ENCODE data around the gene NOL12.

GRCh38 chr22:37742376-37743171, 56.4 kb downstream of the NOL12 start:
- TF ChIP-seq, protein P1, sequence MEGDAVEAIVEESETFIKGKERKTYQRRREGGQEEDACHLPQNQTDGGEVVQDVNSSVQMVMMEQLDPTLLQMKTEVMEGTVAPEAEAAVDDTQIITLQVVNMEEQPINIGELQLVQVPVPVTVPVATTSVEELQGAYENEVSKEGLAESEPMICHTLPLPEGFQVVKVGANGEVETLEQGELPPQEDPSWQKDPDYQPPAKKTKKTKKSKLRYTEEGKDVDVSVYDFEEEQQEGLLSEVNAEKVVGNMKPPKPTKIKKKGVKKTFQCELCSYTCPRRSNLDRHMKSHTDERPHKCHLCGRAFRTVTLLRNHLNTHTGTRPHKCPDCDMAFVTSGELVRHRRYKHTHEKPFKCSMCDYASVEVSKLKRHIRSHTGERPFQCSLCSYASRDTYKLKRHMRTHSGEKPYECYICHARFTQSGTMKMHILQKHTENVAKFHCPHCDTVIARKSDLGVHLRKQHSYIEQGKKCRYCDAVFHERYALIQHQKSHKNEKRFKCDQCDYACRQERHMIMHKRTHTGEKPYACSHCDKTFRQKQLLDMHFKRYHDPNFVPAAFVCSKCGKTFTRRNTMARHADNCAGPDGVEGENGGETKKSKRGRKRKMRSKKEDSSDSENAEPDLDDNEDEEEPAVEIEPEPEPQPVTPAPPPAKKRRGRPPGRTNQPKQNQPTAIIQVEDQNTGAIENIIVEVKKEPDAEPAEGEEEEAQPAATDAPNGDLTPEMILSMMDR (IDR thresholded peaks at IDR 0.05) = no peak
- no peak for TF ChIP-seq POLR2AphosphoS5 (IDR thresholded peaks at IDR 0.05)
- TF ChIP-seq EP300 (IDR thresholded peaks at IDR 0.05) = no peak
- TF ChIP-seq POLR2A (IDR thresholded peaks at IDR 0.05; ENCODE audit: low read depth) = no peak

Data from esophagus muscularis mucosa (tissue), 4 donors.